Measurements from ENCODE around the gene ADSL.
A peak's percentile ranks its signal among the peaks of the same experiment; 100 is the strongest.
"Not testable (repeated sequence)": the region's sequence is repeated elsewhere in the genome, so short reads cannot be mapped to it uniquely, and the experiment has no call there.

ADSL gene

DNA sequence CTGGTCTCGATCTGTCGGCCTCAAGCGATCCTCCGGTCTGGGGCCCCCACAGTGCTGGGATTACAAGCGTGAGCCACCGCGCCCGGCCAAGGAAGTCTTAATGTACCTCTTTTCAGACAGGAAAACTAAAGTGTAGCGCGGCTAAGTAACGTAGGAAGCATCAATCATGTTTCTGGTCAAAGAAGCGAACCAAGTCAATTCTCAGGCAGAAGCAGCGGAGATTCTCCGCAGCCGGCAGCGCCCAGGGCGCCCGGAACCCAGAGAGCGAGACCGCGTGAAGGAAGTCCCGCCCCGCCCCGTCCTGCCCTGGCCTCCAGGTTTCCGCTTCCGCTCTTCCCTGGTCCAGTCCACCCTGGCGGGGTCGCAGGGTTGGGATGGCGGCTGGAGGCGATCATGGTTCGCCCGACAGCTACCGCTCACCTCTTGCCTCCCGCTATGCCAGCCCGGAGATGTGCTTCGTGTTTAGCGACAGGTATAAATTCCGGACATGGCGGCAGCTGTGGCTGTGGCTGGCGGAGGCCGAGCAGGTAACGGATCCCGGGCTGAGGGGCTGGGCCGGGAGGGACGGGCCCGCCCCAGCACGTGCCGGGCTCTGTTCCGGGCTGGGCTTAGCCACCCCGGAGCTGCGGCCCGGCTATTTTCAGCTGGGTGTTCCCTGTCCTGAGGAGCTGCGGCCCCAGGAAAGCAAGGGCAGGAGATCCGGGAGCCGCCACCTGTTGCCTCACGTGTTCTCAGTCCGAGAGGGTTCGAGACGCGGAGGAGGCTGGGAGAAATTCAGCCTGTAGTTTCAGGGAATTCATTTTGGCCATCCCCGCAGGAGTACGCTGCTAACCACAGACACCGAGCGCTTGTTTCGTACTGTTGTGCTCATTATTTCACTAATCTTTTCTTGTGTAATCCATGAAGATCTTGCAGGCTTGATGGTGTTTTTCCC, at the start of gene ADSL:
Gene ADSL, plus strand, starts transcription at position 316 of the 934 bp plus-strand sequence. Its CDS starts 59 bp downstream, at position 375.
- peak; percentile 85 for DNase-seq (ENCODE audit: low spot score)

- no peak for DNase-seq (ENCODE audit: low spot score)
Observed at GRCh38 chr22:40300316-40300715, 46.0 kb upstream of the ADSL start.

DNA sequence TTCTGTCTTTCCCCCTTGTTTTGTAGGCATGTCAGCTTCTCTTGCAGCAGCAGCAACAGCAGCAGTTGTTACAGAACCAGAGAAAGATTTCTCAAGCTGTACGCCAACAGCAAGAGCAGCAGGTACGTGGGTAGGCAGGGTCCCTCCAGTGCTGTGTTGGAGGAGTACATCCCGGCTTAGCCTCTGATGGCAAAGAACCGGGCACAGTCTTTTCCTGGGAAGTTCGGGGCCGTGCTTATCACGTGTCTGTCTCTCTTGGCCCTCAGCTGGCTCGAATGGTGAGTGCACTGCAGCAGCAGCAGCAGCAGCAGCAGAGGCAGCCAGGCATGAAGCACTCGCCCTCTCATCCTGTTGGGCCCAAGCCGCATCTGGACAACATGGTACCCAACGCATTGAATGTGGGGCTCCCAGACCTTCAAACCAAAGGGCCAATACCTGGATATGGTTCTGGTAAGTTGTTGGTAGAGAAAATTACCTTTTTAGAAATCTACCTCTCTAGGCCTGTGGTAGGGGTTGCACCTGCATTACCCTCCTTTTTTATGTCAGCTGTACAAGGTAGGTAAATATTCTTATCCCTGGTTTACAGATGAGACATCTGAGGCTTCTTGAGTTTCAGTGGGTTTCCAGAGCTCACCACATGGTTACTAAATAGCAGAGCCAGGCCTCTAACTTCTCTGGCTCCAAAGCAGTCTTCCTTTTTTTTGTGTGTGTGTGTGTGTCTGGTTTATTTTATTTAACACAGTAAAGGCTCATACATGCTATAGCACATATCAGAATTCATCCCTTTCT, 45.2 kb upstream of the ADSL start:
- DNase-seq (ENCODE audit: low spot score) = no peak

DNA sequence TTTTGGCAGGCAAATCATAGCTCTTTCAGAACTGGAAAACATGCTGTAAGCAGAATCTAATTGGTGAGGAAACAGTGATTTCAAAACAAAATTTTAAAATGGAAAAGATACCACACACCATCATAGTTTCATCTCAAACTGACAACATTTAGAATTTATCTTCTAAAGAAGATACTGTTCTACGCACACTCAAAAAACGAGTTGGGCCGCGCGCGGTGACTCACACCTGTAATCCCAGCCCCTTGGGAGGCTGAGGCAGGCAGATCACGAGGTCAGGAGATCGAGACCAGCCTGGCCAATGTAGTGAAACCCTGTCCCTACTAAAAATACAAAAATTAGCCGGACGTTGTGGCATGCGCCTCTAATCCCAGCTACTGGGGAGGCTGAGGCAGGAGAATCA, 44.2 kb upstream of the ADSL start:
- DNase-seq (ENCODE audit: low spot score) = no peak

GRCh38 chr22:40305625-40306024, 40.7 kb upstream of the ADSL start:
- no peak for DNase-seq (ENCODE audit: low spot score)

DNA sequence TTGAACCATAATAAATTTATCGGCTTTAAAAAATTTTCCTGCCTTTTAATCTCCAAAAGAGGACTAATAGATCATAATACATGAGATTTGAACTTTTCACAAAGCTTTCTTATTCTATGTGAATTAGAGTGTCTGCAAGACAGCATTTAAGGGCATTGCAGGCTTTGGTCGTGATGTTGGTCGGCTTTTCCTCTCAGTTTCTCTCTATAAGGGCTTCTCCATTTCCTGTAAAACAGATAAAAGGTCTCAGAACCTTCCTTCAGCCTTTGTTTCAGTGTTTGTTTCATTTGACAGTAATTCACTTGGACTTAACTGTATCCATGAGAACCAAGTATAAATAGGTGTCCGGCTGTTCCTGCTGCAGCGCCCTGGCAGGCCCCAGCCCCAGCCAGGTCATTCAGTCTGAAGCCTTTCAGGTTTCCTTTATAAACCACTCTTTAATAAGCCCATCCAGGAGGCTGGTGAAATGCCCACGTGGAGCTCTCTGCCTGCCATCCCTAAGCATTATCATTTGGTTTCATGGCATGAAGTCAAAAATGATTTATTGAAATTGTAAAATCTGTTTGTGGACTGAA, 37.2 kb upstream of the ADSL start:
- no peak for DNase-seq (ENCODE audit: low spot score)

DNA sequence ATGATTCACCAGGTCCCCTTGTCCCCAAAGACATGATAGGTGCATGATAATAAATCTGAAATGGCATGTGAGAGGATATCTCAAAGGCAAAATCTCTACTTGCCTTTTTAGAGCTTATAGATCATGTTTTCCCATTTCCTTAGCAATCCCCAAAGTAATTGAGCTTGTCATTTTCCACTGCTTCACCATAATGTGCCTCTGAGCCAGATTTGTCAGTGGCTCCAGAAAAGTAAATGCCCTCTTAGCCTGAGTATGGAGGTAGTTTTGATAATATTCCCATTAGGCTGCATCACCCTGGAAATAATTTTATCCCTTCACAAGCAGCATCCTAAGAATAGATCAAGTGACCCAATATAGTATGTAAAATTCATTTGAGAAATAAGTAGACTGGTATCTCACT, 36.7 kb upstream of the ADSL start:
- no peak for DNase-seq (ENCODE audit: low spot score)

GRCh38 chr22:40310081-40310767, 36.1 kb upstream of the ADSL start:
- no peak for DNase-seq (ENCODE audit: low spot score)

GRCh38 chr22:40310768-40311120, 35.6 kb upstream of the ADSL start:
- no peak for DNase-seq (ENCODE audit: low spot score)

DNA sequence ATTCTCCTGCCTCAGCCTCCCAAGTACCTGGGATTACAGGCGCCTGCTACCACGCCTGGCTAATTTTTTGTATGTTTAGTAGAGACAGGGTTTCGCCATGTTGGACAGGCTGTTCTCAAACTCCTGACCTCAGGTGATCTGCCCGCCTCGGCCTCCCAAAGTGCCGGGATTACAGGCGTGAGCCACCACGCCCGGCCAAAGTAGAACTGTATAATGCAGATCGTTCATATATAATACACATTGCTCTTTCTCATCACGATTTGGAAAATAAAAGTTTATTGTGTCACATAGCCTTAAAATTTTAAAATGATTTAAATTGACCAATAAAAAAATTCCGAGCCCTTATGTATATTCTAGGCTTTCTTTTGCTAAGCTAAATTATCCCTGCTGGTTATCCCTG, 34.7 kb upstream of the ADSL start:
- DNase-seq (ENCODE audit: low spot score) = not testable (repeated sequence)

DNA sequence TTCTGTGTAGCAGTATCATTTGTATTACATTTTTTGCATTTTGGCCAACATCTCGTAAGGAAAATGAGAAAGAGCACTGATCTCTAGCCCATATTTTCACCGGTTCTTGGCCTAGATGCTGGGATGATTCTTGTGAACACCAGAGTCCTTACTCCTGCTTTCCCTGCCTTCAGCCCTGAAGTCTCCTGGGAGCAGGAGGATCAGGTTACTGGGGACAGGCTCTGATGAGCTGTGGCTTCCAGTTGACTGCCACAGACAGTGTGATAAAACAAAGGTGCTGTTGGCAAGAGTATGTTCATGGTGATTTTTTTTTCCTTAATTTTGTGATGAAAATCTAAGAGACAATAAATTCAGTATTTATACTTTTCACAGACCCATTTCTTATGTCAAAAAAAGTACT, 34.2 kb upstream of the ADSL start:
- DNase-seq (ENCODE audit: low spot score) = no peak

DNA sequence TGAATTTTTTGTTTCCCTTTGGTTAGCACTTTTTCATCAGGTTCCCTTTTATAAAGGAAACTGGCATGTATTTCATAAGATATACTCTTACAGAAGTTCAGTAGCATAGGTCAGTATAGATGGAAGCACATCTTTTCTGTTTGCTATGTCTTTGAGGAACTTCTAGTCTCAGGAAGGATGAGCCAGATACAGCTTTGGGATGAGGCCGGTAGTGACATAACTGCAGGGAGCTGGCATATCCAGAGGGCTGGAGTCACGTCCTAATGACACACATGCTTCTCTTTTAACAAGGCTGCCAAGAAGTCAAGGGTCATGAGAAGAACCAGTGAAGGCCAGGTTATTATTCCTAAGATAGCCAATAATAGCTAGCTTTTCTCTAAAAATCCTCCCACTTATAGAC, 33.3 kb upstream of the ADSL start:
- DNase-seq (ENCODE audit: low spot score) = no peak

DNA sequence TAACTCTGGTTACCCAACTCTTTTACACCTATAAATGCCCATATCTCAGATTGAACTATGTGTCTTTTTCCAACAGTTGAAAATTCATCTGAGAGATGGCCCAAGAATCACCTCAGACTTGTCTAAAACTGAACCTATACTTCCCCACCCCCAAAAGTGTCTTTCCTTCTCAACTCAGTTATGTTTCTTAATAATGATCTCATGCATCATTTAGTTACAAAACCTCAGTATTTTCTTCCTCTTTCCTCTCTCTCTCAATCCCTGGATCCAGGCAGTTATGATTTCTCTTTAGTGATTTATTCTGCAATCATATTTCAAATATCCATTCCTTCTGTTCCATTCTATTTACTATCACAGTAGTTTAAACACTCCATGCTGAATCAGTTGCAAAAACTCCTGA, 32.3 kb upstream of the ADSL start:
- no peak for DNase-seq (ENCODE audit: low spot score)

DNA sequence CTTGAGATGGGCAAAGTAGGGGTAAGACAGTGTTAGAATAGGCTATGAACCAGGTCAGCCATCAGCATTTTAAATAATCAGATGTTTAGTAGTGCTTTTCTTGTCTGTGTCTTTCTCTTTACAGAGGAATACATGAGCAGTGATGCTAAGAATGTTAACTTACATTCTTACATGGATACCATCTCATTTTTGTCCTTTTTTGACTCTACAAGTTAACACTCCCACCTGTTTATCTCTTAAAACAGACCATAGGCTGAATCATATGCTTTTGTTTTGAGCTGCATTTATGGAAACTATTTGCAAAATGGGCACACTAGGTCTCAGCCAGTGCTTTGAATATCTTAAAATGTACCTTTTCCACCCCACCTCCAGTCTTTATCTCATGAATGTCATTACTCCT, 25.6 kb upstream of the ADSL start:
- no peak for DNase-seq (ENCODE audit: low spot score)

GRCh38 chr22:40322021-40322420, 24.3 kb upstream of the ADSL start:
- no peak for DNase-seq (ENCODE audit: low spot score)

- DNase-seq (ENCODE audit: low spot score) = no peak
Observed at GRCh38 chr22:40322818-40323447, 23.4 kb upstream of the ADSL start.

GRCh38 chr22:40323681-40324171, 22.6 kb upstream of the ADSL start:
- DNase-seq (ENCODE audit: low spot score) = no peak

- DNase-seq (ENCODE audit: low spot score) = no peak
Observed at GRCh38 chr22:40324468-40325305, 21.6 kb upstream of the ADSL start.

GRCh38 chr22:40325315-40325714, 21.0 kb upstream of the ADSL start:
- DNase-seq (ENCODE audit: low spot score) = no peak

GRCh38 chr22:40326905-40327735, 19.2 kb upstream of the ADSL start:
- DNase-seq (ENCODE audit: low spot score) = peak; percentile 21
